Activated CD8-positive, alpha-beta T cell treated with anti-CD3 and anti-CD28 coated beads for 36 hours (primary cell): Measurements from ENCODE around the gene SHROOM3. TPM values are rescaled to one million over a fixed set of nuclear protein-coding genes. Genes with fewer than 3 reads are reported as not detected.

Experiments
- ATAC-seq: fragments of 200-7000 bp; cut with Tn5 transposase; one replicate; pipeline ENCODE4 v1.10.0; 2021; ENCODE audit warnings: mild to moderate bottlenecking, moderate library complexity
- CTCF ChIA-PET: fragments of 350-600 bp; sonication (Branson Sonifier 250); formaldehyde crosslinking; loops from one replicate; lab custom pipeline; 2021; ENCODE audit warnings: antibody characterized with exemption; lab: Charles Lee
- POLR2A ChIA-PET: fragments of 350-600 bp; sonication (Branson Sonifier 250); formaldehyde crosslinking; loops from one replicate; lab custom pipeline; 2021; ENCODE audit warnings: antibody characterized with exemption; lab: Charles Lee
- DNase-seq: peaks from one replicate; pipeline ENCODE4 v3.0.0-alpha.2; 2020
- H3K27ac Mint-ChIP-seq: one replicate; pipeline ENCODE4 v1.8.0; 2021; ENCODE audit warnings: mild to moderate bottlenecking, mixed read lengths
- H3K27me3 Mint-ChIP-seq: one replicate; pipeline ENCODE4 v1.8.0; 2021; ENCODE audit warnings: mixed read lengths
- H3K36me3 Mint-ChIP-seq: one replicate; pipeline ENCODE4 v1.8.0; 2021; ENCODE audit warnings: low read depth, mixed read lengths
- H3K4me1 Mint-ChIP-seq: one replicate; pipeline ENCODE4 v1.8.0; 2021; ENCODE audit warnings: low read depth, mixed read lengths
- H3K4me3 Mint-ChIP-seq: one replicate; pipeline ENCODE4 v1.8.0; 2021; ENCODE audit warnings: mild to moderate bottlenecking, moderate library complexity, mixed read lengths
- H3K9me3 Mint-ChIP-seq: one replicate; pipeline ENCODE4 v1.8.0; 2021; ENCODE audit warnings: mixed read lengths
- CTCF ChIP-seq: fragments of 200-600 bp; IDR thresholded peaks from one replicate; pipeline ENCODE4 v1.8.0; 2022; ENCODE audit warnings: antibody characterized with exemption, mild to moderate bottlenecking
- intact Hi-C: fragments of 100-400 bp; cut with micrococcal nuclease; formaldehyde crosslinking; loops from one replicate; pipeline ENCODE4 v1.10.0; 2022
- total RNA-seq, 2 experiments: library from RNA; stranded (reverse); gene quantifications; one replicate each; pipeline ENCODE4 v1.2.3, GENCODE V29; 2021

Gene SHROOM3
- total RNA-seq, 2 experiments from 2014 or later = not detected

DNA sequence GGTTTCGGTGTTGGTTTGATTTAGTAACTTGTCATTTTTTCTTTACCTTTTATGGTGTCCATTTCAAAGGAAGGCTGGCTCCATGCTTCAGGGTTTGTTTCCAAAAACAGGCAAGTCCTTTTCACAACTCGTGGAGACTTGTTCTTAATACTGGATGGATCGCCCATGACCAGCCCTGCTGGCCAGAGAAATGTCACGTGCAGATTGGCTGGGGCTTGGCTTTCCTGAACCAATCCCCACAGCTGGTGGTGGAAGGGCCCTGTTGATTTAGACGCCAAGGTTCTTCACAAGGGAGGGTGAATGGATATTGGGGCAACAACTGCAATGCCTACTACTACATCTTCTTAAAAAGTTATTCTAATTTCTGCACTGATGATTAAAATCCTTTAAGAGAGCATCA, 92.6 kb downstream of the SHROOM3 start:
- no peaks in the 10 kb centered on the region for H3K9me3 Mint-ChIP-seq
- H3K4me3 Mint-ChIP-seq = no peak overlapping the region
- no peak for TF ChIP-seq CTCF
- H3K4me1 Mint-ChIP-seq = no peaks in the 10 kb centered on the region
- peaks cover 3% of the 10 kb centered on the region for H3K27me3 Mint-ChIP-seq
- H3K27ac Mint-ChIP-seq = no peak overlapping the region
- H3K36me3 Mint-ChIP-seq = no peaks in the 10 kb centered on the region
- ChIA-PET POLR2A (no interaction called here), CTCF (no interaction called here)
- ATAC-seq (no peak), DNase-seq (no peak)
- intact Hi-C loops = no loop called here

DNA sequence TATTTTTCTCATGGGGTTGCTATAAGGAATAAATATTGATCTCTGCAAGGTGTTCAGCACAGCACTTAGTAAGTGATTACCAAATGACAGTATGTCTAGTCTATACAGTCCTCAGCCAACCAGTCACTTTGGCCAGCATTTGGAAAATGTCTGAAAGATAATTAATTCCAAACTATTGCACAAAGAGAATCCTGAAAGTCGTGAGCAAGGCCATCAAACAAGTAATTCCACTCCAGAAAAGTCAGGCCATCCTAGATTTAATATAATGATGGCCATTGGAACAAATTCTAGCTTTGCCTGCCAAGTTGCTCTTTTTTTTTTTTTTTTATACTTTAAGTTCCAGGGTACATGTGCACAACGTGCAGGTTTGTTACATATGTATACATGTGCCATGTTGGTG, 96.6 kb downstream of the SHROOM3 start:
- no peak for TF ChIP-seq CTCF
- DNase-seq (no peak), ATAC-seq (no peak)
- no peaks in the 10 kb centered on the region for H3K36me3 Mint-ChIP-seq
- peaks cover 3% of the 10 kb centered on the region for H3K27me3 Mint-ChIP-seq
- ChIA-PET POLR2A (no interaction called here), CTCF (no interaction called here)
- intact Hi-C loops = no loop called here
- no peak overlapping the region for H3K4me3 Mint-ChIP-seq
- no peaks in the 10 kb centered on the region for H3K4me1 Mint-ChIP-seq
- H3K9me3 Mint-ChIP-seq = no peaks in the 10 kb centered on the region
- H3K27ac Mint-ChIP-seq = no peak overlapping the region

DNA sequence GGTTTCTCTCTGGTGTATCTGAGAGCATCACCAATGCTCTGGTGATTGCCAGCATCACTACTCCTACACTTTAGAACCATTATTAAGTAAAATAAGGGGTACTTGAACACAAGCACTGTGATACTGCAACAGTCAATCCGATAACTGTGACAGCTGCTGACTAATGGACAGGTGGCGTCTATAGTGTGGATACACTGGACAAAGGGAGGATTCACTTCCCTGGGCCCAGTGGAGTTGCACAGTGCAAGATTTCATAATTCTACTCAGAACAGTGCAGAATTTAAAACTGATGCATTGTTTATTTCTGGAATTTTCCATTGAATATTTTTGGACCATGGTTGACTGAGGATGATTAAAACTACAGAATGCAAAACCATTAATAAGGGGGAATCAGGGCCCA, 97.8 kb downstream of the SHROOM3 start:
- no peak for ATAC-seq
- Mint-ChIP-seq H3K27me3 (peaks cover 1% of the 10 kb centered on the region), H3K27ac (no peak overlapping the region), H3K4me1 (no peaks in the 10 kb centered on the region), H3K4me3 (no peak overlapping the region), H3K9me3 (no peaks in the 10 kb centered on the region), H3K36me3 (no peaks in the 10 kb centered on the region)
- ChIA-PET CTCF (no interaction called here), POLR2A (no interaction called here)
- TF ChIP-seq CTCF = no peak
- DNase-seq = no peak
- intact Hi-C loops = no loop called here

DNA sequence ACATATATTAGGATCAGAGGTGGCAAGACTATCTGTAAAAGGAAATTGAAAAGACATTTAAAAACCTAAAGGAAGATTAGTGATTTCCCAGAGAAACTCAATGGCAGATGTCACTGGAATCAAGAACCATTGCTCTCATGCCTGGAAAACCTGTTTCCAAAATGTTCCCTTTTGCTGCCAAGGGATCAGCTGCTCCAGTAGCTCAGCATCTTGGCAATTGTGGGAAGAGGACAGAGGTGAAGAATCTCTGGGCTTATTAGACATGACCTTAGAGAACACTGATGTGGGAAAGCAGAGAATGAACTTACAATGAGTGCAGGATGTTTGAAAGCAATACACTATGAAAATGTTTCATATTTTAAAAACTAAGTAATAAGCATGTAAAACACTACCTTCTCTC, 98.3 kb downstream of the SHROOM3 start:
- DNase-seq (no peak), ATAC-seq (no peak)
- ChIA-PET POLR2A (no interaction called here), CTCF (no interaction called here)
- no peak for TF ChIP-seq CTCF
- H3K9me3 Mint-ChIP-seq = no peaks in the 10 kb centered on the region
- peaks cover 1% of the 10 kb centered on the region for H3K27me3 Mint-ChIP-seq
- intact Hi-C loops = no loop called here
- no peak overlapping the region for H3K27ac Mint-ChIP-seq
- H3K4me1 Mint-ChIP-seq = no peaks in the 10 kb centered on the region
- no peaks in the 10 kb centered on the region for H3K36me3 Mint-ChIP-seq
- H3K4me3 Mint-ChIP-seq = no peak overlapping the region

DNA sequence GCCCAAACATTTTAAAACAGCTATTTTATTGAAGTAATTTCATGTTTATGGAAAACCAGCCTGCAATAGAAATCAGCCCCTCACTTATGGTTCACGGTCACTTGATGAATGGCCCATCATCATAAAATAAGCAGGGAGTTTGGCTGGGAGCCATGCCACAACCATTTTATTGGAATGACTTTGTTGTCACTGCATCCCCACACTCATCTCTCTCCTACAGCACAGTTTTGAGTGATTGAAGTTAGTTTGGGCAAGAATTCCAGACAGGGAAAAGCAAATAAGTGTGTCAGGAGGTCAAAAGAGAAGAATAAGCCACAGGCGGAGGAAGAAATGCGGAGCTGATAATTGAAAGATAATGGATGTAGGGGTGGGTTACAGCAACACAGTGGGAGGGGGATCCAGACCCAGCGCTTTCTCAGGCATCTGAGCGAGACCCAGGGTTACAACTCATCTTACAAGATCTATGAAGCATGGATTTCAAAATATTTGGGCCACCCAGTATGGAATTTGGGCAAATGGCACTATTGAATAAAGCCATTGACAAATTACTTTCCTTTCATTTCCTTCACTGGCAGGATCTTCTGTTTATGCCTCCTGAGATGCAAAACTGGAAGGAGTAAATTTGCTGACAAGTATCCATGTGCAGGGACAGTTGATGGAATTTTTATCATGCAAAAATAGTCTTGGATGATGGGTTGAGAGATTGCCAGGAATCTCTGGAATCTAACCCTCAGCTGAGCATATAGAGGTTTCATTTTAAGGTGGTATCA, 100.8 kb downstream of the SHROOM3 start:
- no peaks in the 10 kb centered on the region for H3K9me3 Mint-ChIP-seq
- ChIA-PET POLR2A (no interaction called here), CTCF (no interaction called here)
- H3K27me3 Mint-ChIP-seq = peaks cover 1% of the 10 kb centered on the region
- no peak overlapping the region for H3K27ac Mint-ChIP-seq
- H3K4me1 Mint-ChIP-seq = no peaks in the 10 kb centered on the region
- ATAC-seq (no peak), DNase-seq (no peak)
- TF ChIP-seq CTCF = no peak
- no peak overlapping the region for H3K4me3 Mint-ChIP-seq
- H3K36me3 Mint-ChIP-seq = no peaks in the 10 kb centered on the region
- intact Hi-C loops = no loop called here
